ENCODE results near the gene ITGA11.

GRCh38 chr15:68463444-68463843 is 31.5 kb upstream of the ITGA11 start:
- TF ChIP-seq CTCF (conservative IDR thresholded peaks at IDR 0.05; ENCODE audit: low read depth in 2 of 2) (no peak), POLR2AphosphoS5 (IDR thresholded peaks at IDR 0.05; ENCODE audit: low read depth) (no peak), EZH2phosphoT487 (IDR thresholded peaks at IDR 0.05; ENCODE audit: unreplicated experiment) (no peak)

Data from GM23338 (cell line).